ENCODE data around the gene WSCD1. TPM values are rescaled to one million over a fixed set of nuclear protein-coding genes. Genes with fewer than 3 reads are reported as not detected.

The WSCD1 gene
- total RNA-seq, 2 experiments from 2014 or later, result not detected

DNA sequence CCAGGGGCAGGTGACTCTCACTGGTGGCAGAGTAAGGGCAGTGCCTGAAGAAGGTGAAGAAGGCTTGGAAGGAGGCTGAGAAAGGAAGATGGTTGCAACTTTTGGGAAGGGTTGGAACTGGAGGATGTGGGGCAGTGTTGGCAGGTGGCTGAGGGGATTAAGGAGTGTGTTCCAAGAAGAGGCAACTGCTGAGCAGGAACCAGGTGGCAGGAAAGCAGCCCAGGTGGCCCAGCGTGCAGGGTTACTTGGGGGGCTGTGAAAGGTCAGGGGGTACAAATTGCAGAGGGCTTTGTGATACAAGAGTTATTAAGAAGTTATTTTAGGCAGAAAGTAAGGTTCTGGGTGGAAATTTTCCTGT lies 28.6 kb downstream of the WSCD1 start:
- no TSS peak for BruUV-seq (replicated peaks)
- intact Hi-C loops (cut with micrococcal nuclease; ENCODE audit: unreplicated experiment), result no loop called here

DNA sequence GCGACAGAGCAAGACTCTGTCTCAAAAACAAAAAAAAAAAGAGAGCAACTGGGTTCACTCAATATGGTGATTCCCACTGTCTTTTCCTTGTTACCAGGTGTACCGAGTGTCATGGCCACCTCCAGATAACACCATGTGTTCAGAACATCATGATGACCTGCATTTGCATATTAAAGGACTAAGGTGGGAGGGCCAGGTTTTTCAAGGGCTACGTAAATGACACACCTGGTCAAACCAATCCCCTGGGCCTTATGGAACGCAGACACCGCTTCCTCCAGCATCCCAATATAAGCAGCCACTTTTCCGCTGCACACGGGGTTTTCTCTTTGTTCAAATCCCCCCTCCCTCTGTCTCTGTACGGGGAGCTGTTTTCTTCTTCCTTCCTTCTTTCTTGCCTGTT lies 29.3 kb downstream of the WSCD1 start:
- Histone ChIP-seq H3K4me3 (ENCODE audit: low read depth, low read length, poor library complexity, severe bottlenecking) (no peak overlapping the region), H3K27ac (ENCODE audit: low read depth, low read length, poor library complexity, severe bottlenecking) (no peak overlapping the region), H4K20me1 (ENCODE audit: insufficient read depth, low read length) (no peaks in the 10 kb centered on the region), H2AFZ (ENCODE audit: low read length) (no peak overlapping the region), H3K9me2 (ENCODE audit: insufficient read depth, low read length) (no peaks in the 10 kb centered on the region), H3K36me3 (ENCODE audit: insufficient read depth, low read length) (no peaks in the 10 kb centered on the region), H3K9me3 (ENCODE audit: low read length) (no peaks in the 10 kb centered on the region), H3K4me2 (ENCODE audit: low read length) (no peak overlapping the region), H3K4me1 (ENCODE audit: insufficient read depth, low read length, poor library complexity, severe bottlenecking) (no peaks in the 10 kb centered on the region), H3K79me2 (ENCODE audit: insufficient read depth, low read depth, low read length) (no peaks in the 10 kb centered on the region)
- intact Hi-C loops (cut with micrococcal nuclease; ENCODE audit: unreplicated experiment), result no loop called here
- POLR2A ChIA-PET, result no interaction called here
- no peak for TF ChIP-seq EZH2phosphoT487 (IDR thresholded peaks at IDR 0.05; ENCODE audit: borderline replicate concordance, low read depth, low read length)
- TF ChIP-seq, protein P1, sequence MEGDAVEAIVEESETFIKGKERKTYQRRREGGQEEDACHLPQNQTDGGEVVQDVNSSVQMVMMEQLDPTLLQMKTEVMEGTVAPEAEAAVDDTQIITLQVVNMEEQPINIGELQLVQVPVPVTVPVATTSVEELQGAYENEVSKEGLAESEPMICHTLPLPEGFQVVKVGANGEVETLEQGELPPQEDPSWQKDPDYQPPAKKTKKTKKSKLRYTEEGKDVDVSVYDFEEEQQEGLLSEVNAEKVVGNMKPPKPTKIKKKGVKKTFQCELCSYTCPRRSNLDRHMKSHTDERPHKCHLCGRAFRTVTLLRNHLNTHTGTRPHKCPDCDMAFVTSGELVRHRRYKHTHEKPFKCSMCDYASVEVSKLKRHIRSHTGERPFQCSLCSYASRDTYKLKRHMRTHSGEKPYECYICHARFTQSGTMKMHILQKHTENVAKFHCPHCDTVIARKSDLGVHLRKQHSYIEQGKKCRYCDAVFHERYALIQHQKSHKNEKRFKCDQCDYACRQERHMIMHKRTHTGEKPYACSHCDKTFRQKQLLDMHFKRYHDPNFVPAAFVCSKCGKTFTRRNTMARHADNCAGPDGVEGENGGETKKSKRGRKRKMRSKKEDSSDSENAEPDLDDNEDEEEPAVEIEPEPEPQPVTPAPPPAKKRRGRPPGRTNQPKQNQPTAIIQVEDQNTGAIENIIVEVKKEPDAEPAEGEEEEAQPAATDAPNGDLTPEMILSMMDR (conservative IDR thresholded peaks at IDR 0.05; ENCODE audit: low read length), result no peak
- BruUV-seq (replicated peaks), result no TSS peak
- CTCF ChIA-PET (ENCODE audit: unreplicated experiment), result no interaction called here
- DNase-seq (ENCODE audit: low spot score), result no peak

More for the DNA sequence above, 28.6 kb downstream of the WSCD1 start:
- POLR2A ChIA-PET, result no interaction called here
- no peak overlapping the region for H3K4me3 ChIP-seq (ENCODE audit: low read depth, low read length, poor library complexity, severe bottlenecking)
- H3K27ac ChIP-seq (ENCODE audit: low read depth, low read length, poor library complexity, severe bottlenecking), result no peak overlapping the region
- no peak for DNase-seq (ENCODE audit: low spot score)
- no peak for TF ChIP-seq EZH2phosphoT487 (IDR thresholded peaks at IDR 0.05; ENCODE audit: borderline replicate concordance, low read depth, low read length)
- TF ChIP-seq, protein P1 (conservative IDR thresholded peaks at IDR 0.05; ENCODE audit: low read length), result no peak
- no peaks in the 10 kb centered on the region for H3K36me3 ChIP-seq (ENCODE audit: insufficient read depth, low read length)
- no peak overlapping the region for H3K4me2 ChIP-seq (ENCODE audit: low read length)
- no peaks in the 10 kb centered on the region for H4K20me1 ChIP-seq (ENCODE audit: insufficient read depth, low read length)
- no peaks in the 10 kb centered on the region for H3K79me2 ChIP-seq (ENCODE audit: insufficient read depth, low read depth, low read length)
- H3K9me3 ChIP-seq (ENCODE audit: low read length), result no peaks in the 10 kb centered on the region
- no peaks in the 10 kb centered on the region for H3K4me1 ChIP-seq (ENCODE audit: insufficient read depth, low read length, poor library complexity, severe bottlenecking)
- H3K9me2 ChIP-seq (ENCODE audit: insufficient read depth, low read length), result no peaks in the 10 kb centered on the region
- H2AFZ ChIP-seq (ENCODE audit: low read length), result no peak overlapping the region
- CTCF ChIA-PET (ENCODE audit: unreplicated experiment), result no interaction called here

DNA sequence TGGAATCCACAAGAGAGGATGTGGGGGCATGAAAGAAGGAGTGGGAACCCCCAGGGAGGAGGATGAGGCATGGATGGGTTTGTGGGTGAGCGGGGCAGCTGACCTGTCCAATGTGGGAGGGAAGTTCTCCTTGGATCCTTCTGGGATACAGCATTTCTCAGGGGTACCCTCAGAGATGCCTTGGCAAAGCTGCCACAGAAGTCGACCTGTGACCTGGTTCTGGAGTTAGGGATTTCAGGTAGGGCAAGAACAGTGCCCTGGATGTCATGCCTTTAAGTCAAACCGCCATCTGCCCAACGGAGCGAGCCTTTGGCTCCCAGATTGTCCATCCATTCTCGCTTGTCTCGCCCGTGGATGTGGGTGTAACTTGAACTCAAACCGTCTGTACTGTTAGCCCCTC lies 30.0 kb downstream of the WSCD1 start:
- DNase-seq (ENCODE audit: low spot score), result no peak
- Histone ChIP-seq H3K9me3 (ENCODE audit: low read length) (no peaks in the 10 kb centered on the region), H3K4me2 (ENCODE audit: low read length) (no peak overlapping the region), H4K20me1 (ENCODE audit: insufficient read depth, low read length) (no peaks in the 10 kb centered on the region), H3K27ac (ENCODE audit: low read depth, low read length, poor library complexity, severe bottlenecking) (no peak overlapping the region), H3K4me1 (ENCODE audit: insufficient read depth, low read length, poor library complexity, severe bottlenecking) (no peaks in the 10 kb centered on the region), H2AFZ (ENCODE audit: low read length) (no peak overlapping the region), H3K4me3 (ENCODE audit: low read depth, low read length, poor library complexity, severe bottlenecking) (no peak overlapping the region), H3K9me2 (ENCODE audit: insufficient read depth, low read length) (no peaks in the 10 kb centered on the region), H3K36me3 (ENCODE audit: insufficient read depth, low read length) (no peaks in the 10 kb centered on the region), H3K79me2 (ENCODE audit: insufficient read depth, low read depth, low read length) (no peaks in the 10 kb centered on the region)
- no TSS peak for BruUV-seq (replicated peaks)
- CTCF ChIA-PET (ENCODE audit: unreplicated experiment), result no interaction called here
- POLR2A ChIA-PET, result no interaction called here
- TF ChIP-seq, protein P1 (conservative IDR thresholded peaks at IDR 0.05; ENCODE audit: low read length), result no peak
- no peak for TF ChIP-seq EZH2phosphoT487 (IDR thresholded peaks at IDR 0.05; ENCODE audit: borderline replicate concordance, low read depth, low read length)
- intact Hi-C loops (cut with micrococcal nuclease; ENCODE audit: unreplicated experiment), result no loop called here

All from OCI-LY7 (cell line).